ENCODE measurements around the gene SPECC1. TPM values are rescaled to one million over a fixed set of nuclear protein-coding genes. Genes with fewer than 3 reads are reported as not detected.

Gene SPECC1
- total and polyA plus RNA-seq, 2 of the 13 experiments (the other 11 are each of a cell fraction or from before 2014, with no cell fraction given), result 2.3 to 6.9 TPM

DNA sequence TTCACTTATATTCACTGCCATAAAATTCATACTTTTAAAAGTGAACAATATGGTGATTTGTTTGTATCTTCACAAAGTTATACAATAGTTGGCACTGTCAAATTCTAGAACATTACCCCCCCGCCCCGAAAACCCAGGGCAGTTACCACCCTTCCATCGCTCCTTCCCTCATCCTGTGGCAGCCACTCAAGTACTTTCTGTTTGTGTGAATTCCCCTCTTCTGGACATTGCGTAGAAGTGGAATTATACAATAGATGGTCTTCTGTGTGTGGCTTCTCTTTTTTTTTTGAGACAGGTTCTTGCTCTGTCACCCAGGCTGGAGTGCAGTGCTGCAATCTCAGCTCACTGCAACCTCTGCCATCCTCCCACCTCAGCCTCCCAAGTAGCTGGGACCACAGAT, 58.6 kb downstream of the SPECC1 start:
- Histone ChIP-seq H3K4me2 (ENCODE audit: low read depth, low read length) (no peak overlapping the region), H3K27me3 (ENCODE audit: control insufficient read depth in 1 of 2, insufficient read depth in 2 of 2, low read length in 2 of 2) (peaks cover 3 to 20% of the 10 kb centered on the region in 2 experiments; a peak in 3 of 5 replicates), H2AFZ (ENCODE audit: low read length) (no peak overlapping the region), H3K27ac (ENCODE audit: extremely low read length, insufficient read depth, low read length) (no peak overlapping the region), H3K36me3 (replicated peaks in 1 of 2; ENCODE audit: control insufficient read depth in 1 of 2, insufficient read depth in 2 of 2, low read length in 2 of 2) (no peaks in the 10 kb centered on the region), H3K9ac (ENCODE audit: insufficient read depth, low read depth, low read length) (no peak overlapping the region), H3K4me1 (ENCODE audit: insufficient read depth, low read length) (no peaks in the 10 kb centered on the region), H3K9me3 (ENCODE audit: low read length) (no peaks in the 10 kb centered on the region), H3K79me2 (ENCODE audit: insufficient read depth, low read length) (no peaks in the 10 kb centered on the region), H3K4me3 (replicated peaks in 1 of 3; ENCODE audit: insufficient read depth in 1 of 3, low read depth in 2 of 3, low read length in 3 of 3) (no peak overlapping the region), H4K20me1 (ENCODE audit: insufficient read depth, low read length) (no peaks in the 10 kb centered on the region)
- ChIA-PET POLR2A (no interaction called here), CTCF (ENCODE audit: low intra/inter-chr PET ratio, low total read pairs) (no interaction called here)
- intact Hi-C loops (cut with micrococcal nuclease; ENCODE audit: unreplicated experiment) (no loop called here), in situ Hi-C loops (cut with HindIII; ENCODE audit: extremely low pct_ligation_motif_present, low pct_unique_long_range_greater_than_20kb) (no loop called here)
- no peak for FAIRE-seq
- ATAC-seq, result no peak
- 31% methylated on average over 4 of the region's 4 CpGs for WGBS (ENCODE audit: low lambda C conversion rate)
- no peak for TF ChIP-seq ZNF232 (CRISPR knock-in tag; IDR thresholded peaks at IDR 0.05; ENCODE audit: borderline replicate concordance)
- no peak for DNase-seq (ENCODE audit: low spot score)
- no TSS peak for BruUV-seq (replicated peaks)

DNA sequence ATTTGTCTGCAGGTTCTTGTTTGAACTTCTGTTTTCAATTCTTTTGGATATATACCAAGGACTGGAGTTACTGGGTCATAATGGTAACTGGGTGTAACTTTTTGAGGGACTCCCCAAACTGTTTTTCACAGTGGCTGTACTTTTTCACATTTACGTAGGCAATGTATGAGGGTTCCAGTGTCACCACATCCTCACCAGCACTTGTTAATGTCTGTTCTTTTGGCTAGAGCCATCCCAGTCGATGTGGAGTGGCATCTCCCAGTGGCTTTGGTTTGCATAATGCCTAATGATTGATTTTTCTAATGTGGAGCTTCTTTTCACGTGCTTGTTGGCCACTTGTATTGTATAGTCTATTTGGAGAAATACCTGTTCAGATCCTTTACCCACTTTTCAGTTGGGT, 59.3 kb downstream of the SPECC1 start:
- ATAC-seq (no peak), DNase-seq (ENCODE audit: low spot score) (no peak), FAIRE-seq (no peak)
- Histone ChIP-seq H2AFZ (ENCODE audit: low read length) (no peak overlapping the region), H3K4me3 (replicated peaks in 1 of 3; ENCODE audit: insufficient read depth in 1 of 3, low read depth in 2 of 3, low read length in 3 of 3) (no peak overlapping the region), H3K9ac (ENCODE audit: insufficient read depth, low read depth, low read length) (no peak overlapping the region), H4K20me1 (ENCODE audit: insufficient read depth, low read length) (no peaks in the 10 kb centered on the region), H3K4me2 (ENCODE audit: low read depth, low read length) (no peak overlapping the region), H3K9me3 (ENCODE audit: low read length) (no peaks in the 10 kb centered on the region), H3K36me3 (replicated peaks in 1 of 2; ENCODE audit: control insufficient read depth in 1 of 2, insufficient read depth in 2 of 2, low read length in 2 of 2) (no peaks in the 10 kb centered on the region), H3K27ac (ENCODE audit: extremely low read length, insufficient read depth, low read length) (no peak overlapping the region), H3K79me2 (ENCODE audit: insufficient read depth, low read length) (no peaks in the 10 kb centered on the region), H3K27me3 (ENCODE audit: control insufficient read depth in 1 of 2, insufficient read depth in 2 of 2, low read length in 2 of 2) (peaks cover 5 to 26% of the 10 kb centered on the region in 2 experiments; a peak in 4 of 5 replicates), H3K4me1 (ENCODE audit: insufficient read depth, low read length) (no peaks in the 10 kb centered on the region)
- POLR2A ChIA-PET, result no interaction called here
- in situ Hi-C loops (cut with HindIII; ENCODE audit: extremely low pct_ligation_motif_present, low pct_unique_long_range_greater_than_20kb) (no loop called here), intact Hi-C loops (cut with micrococcal nuclease; ENCODE audit: unreplicated experiment) (no loop called here)
- WGBS (ENCODE audit: low lambda C conversion rate), result 27% methylated on average over 3 of the region's 3 CpGs
- CTCF ChIA-PET (ENCODE audit: low intra/inter-chr PET ratio, low total read pairs), result no interaction called here
- BruUV-seq (replicated peaks), result no TSS peak
- TF ChIP-seq DDIT3 (CRISPR knock-in tag; IDR thresholded peaks at IDR 0.05) (no peak), TFAP4 (IDR thresholded peaks at IDR 0.05; ENCODE audit: borderline replicate concordance, low read depth) (no peak), HIC2 (CRISPR knock-in tag; IDR thresholded peaks at IDR 0.05; ENCODE audit: low read depth) (no peak), ZNF773 (CRISPR knock-in tag; IDR thresholded peaks at IDR 0.05; ENCODE audit: borderline replicate concordance) (no peak), ZNF615 (CRISPR knock-in tag; IDR thresholded peaks at IDR 0.05; ENCODE audit: borderline replicate concordance) (no peak), DMTF1 (CRISPR knock-in tag; IDR thresholded peaks at IDR 0.05) (no peak), SP5 (CRISPR knock-in tag; IDR thresholded peaks at IDR 0.05; ENCODE audit: borderline replicate concordance, low read depth) (no peak), ZSCAN30 (CRISPR knock-in tag; IDR thresholded peaks at IDR 0.05) (no peak)
